ENCODE results near the gene CDK5RAP2.
"Not testable (repeated sequence)": the region's sequence is repeated elsewhere in the genome, so short reads cannot be mapped to it uniquely, and the experiment has no call there.

DNA sequence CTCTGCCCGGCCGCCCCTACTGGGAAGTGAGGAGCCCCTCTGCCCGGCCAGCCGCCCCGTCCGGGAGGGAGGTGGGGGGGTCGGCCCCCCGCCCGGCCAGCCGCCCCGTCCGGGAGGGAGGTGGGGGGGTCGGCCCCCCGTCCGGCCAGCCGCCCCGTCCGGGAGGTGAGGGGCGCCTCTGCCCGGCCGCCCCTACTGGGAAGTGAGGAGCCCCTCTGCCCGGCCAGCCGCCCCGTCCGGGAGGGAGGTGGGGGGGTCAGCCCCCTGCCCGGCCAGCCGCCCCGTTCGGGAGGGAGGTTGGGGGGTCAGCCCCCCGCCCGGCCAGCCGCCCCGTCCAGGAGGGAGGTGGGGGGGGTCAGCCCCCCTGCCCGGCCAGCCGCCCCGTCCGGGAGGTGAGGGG, 83.5 kb downstream of the CDK5RAP2 start:
- TF ChIP-seq, protein P1, sequence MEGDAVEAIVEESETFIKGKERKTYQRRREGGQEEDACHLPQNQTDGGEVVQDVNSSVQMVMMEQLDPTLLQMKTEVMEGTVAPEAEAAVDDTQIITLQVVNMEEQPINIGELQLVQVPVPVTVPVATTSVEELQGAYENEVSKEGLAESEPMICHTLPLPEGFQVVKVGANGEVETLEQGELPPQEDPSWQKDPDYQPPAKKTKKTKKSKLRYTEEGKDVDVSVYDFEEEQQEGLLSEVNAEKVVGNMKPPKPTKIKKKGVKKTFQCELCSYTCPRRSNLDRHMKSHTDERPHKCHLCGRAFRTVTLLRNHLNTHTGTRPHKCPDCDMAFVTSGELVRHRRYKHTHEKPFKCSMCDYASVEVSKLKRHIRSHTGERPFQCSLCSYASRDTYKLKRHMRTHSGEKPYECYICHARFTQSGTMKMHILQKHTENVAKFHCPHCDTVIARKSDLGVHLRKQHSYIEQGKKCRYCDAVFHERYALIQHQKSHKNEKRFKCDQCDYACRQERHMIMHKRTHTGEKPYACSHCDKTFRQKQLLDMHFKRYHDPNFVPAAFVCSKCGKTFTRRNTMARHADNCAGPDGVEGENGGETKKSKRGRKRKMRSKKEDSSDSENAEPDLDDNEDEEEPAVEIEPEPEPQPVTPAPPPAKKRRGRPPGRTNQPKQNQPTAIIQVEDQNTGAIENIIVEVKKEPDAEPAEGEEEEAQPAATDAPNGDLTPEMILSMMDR (IDR thresholded peaks at IDR 0.05; ENCODE audit: borderline replicate concordance, extremely low read depth, low read length, poor library complexity, severe bottlenecking), result not testable (repeated sequence)
- not testable (repeated sequence) for TF ChIP-seq EZH2 (IDR thresholded peaks at IDR 0.05; ENCODE audit: borderline replicate concordance, low read depth, low read length, severe bottlenecking)
